HepG2 (cell line): Measurements from ENCODE around the gene CDT1. TPM values are rescaled to one million over a fixed set of nuclear protein-coding genes. Genes with fewer than 3 reads are reported as not detected.

ENCODE experiments used
- ATAC-seq: fragments of 200-7000 bp; cut with Tn5 transposase; 3 replicates; pipeline ENCODE4 v1.9.1; 2020; ENCODE audit warnings: mild to moderate bottlenecking, moderate library complexity
- BruUV-seq: library from RNA; stranded (reverse); fragments of 400-500 nt; replicated peaks from 2 replicates; lab custom pipeline; 2021; lab: Mats Ljungman, UMichigan
- CTCF ChIA-PET: fragments of 300-600 bp; formaldehyde crosslinking; extraction: SDS; loops from one replicate; lab custom pipeline; 2021; ENCODE audit warnings: low total read pairs, inconsistent platforms, low intra/inter-chr PET ratio; lab: Yijun Ruan, JAX
- POLR2A ChIA-PET: fragments of 350-600 bp; sonication (Branson Sonifier 250); formaldehyde crosslinking; loops from one replicate; lab custom pipeline; 2020; ENCODE audit warnings: antibody characterized with exemption, inconsistent platforms; lab: Yijun Ruan, JAX
- DNase-seq: peaks from one replicate; pipeline ENCODE4 v3.0.0-alpha.2; 2015; ENCODE audit warnings: low spot score
- FAIRE-seq: peaks from 3 replicates; lab custom pipeline; 2011; peaks lifted over from hg19 to GRCh38; lab: Jason Lieb, UNC
- H2AFZ ChIP-seq: one replicate; pipeline ENCODE4 v1.6.1; 2011; ENCODE audit warnings: low read length, inconsistent platforms
- H3K27ac ChIP-seq: fragments of 300-600 bp; 3 replicates; pipeline ENCODE4 v1.8.0; 2011; ENCODE audit warnings: mixed run types, mild to moderate bottlenecking, mixed read lengths, low read length, inconsistent platforms; ENCODE audit not compliant: insufficient read depth; ENCODE audit errors: extremely low read length
- H3K27me3 ChIP-seq, 2 experiments: fragments of 200-600 bp in 1 of 2; 2 replicates in 1 of 2; 3 replicates in 1 of 2; pipeline versions ENCODE4 v1.6.0 to v1.8.0; 2011; ENCODE audit warnings: low read length in 2 of 2, mild to moderate bottlenecking in 2 of 2, moderate library complexity in 2 of 2, inconsistent platforms in 1 of 2; ENCODE audit not compliant: insufficient read depth in 2 of 2, control insufficient read depth in 1 of 2
- H3K36me3 ChIP-seq, 2 experiments: fragments of 200-600 bp in 1 of 2; replicated peaks in 1 of 2; 2 replicates in 1 of 2; 3 replicates in 1 of 2; pipeline versions ENCODE4 v1.5.1 to v1.8.0; 2011; ENCODE audit warnings: low read length in 2 of 2, inconsistent platforms in 1 of 2; ENCODE audit not compliant: insufficient read depth in 2 of 2, control insufficient read depth in 1 of 2
- H3K4me1 ChIP-seq: 2 replicates; pipeline ENCODE4 v1.5.1; 2012; ENCODE audit warnings: low read length, inconsistent platforms; ENCODE audit not compliant: insufficient read depth
- H3K4me2 ChIP-seq: 2 replicates; pipeline ENCODE4 v1.6.0; 2011; ENCODE audit warnings: low read depth, low read length, inconsistent platforms
- H3K4me3 ChIP-seq, 3 experiments: fragments of 200-600 bp in 1 of 3; sonication (generic), shearing (Covaris generic) in 1 of 3; replicated peaks in 1 of 3; 2 replicates each; pipeline ENCODE4 v1.5.1; 2011 to 2016; ENCODE audit warnings: low read length in 3 of 3, inconsistent platforms in 2 of 3, low read depth in 2 of 3, mild to moderate bottlenecking in 2 of 3, control low read depth in 1 of 3, mixed read lengths in 1 of 3; ENCODE audit not compliant: insufficient read depth in 1 of 3
- H3K79me2 ChIP-seq: one replicate; pipeline ENCODE4 v1.6.1; 2011; ENCODE audit warnings: low read length, inconsistent platforms; ENCODE audit not compliant: insufficient read depth
- H3K9ac ChIP-seq: 2 replicates; pipeline ENCODE4 v1.6.0; 2011; ENCODE audit warnings: mild to moderate bottlenecking, low read depth, low read length, inconsistent platforms; ENCODE audit not compliant: insufficient read depth
- H3K9me3 ChIP-seq: 2 replicates; pipeline ENCODE4 v1.5.1; 2012; ENCODE audit warnings: mild to moderate bottlenecking, low read length
- H4K20me1 ChIP-seq: 2 replicates; pipeline ENCODE4 v1.6.0; 2011; ENCODE audit warnings: inconsistent platforms, mild to moderate bottlenecking, low read length, moderate library complexity; ENCODE audit not compliant: insufficient read depth
- ARID4A ChIP-seq: sonication (generic); formaldehyde crosslinking; IDR thresholded peaks from 2 replicates; pipeline ENCODE4 v1.5.0; 2020; ENCODE audit warnings: mild to moderate bottlenecking, missing genetic modification reagents, borderline replicate concordance
- BHLHE40 ChIP-seq: IDR thresholded peaks from 2 replicates; pipeline ENCODE4 v1.6.1; 2011; ENCODE audit warnings: low read length, improper control_type of control experiment
- CENPT ChIP-seq: sonication (generic); formaldehyde crosslinking; IDR thresholded peaks from 2 replicates; pipeline ENCODE4 v1.8.0; 2022; ENCODE audit warnings: low read depth, mild to moderate bottlenecking, moderate library complexity, missing genetic modification reagents
- CHCHD3 ChIP-seq: sonication (generic); formaldehyde crosslinking; IDR thresholded peaks from 2 replicates; pipeline ENCODE4 v1.8.0; 2022; ENCODE audit warnings: mild to moderate bottlenecking, missing genetic modification reagents, moderate library complexity
- CREB3 ChIP-seq: sonication (generic); formaldehyde crosslinking; IDR thresholded peaks from 2 replicates; pipeline ENCODE4 v1.5.0; 2020; ENCODE audit warnings: missing genetic modification reagents
- HNF4A ChIP-seq: sonication (generic); formaldehyde crosslinking; IDR thresholded peaks from 2 replicates; pipeline ENCODE4 v1.4.0; 2020; ENCODE audit warnings: missing genetic modification reagents
- HNRNPL ChIP-seq: fragments of 200-400 bp; formaldehyde crosslinking; IDR thresholded peaks from 2 replicates; pipeline ENCODE4 v1.6.1; 2017; ENCODE audit warnings: mild to moderate bottlenecking, low read depth, low read length
- IKZF1 ChIP-seq: fragments of 450-650 bp; IDR thresholded peaks from 2 replicates; pipeline ENCODE4 v1.7.1; 2016
- MATR3 ChIP-seq: sonication (generic); formaldehyde crosslinking; IDR thresholded peaks from 2 replicates; pipeline ENCODE4 v1.4.0; 2020; ENCODE audit warnings: missing genetic modification reagents
- NKX3-1 ChIP-seq: sonication (generic); formaldehyde crosslinking; IDR thresholded peaks from 2 replicates; pipeline ENCODE4 v1.5.0; 2020; ENCODE audit warnings: missing genetic modification reagents
- RFX1 ChIP-seq: fragments of 450-650 bp; IDR thresholded peaks from 2 replicates; pipeline ENCODE4 v1.6.1; 2017
- SRSF4 ChIP-seq: fragments of 200-400 bp; formaldehyde crosslinking; IDR thresholded peaks from one replicate; pipeline ENCODE4 v1.6.1; 2018; ENCODE audit warnings: mild to moderate bottlenecking, low read depth, low read length, moderate library complexity; ENCODE audit not compliant: poor library complexity, severe bottlenecking
- ZNF260 ChIP-seq: sonication (generic); formaldehyde crosslinking; IDR thresholded peaks from 2 replicates; pipeline ENCODE4 v1.4.0; 2020; ENCODE audit warnings: missing genetic modification reagents, low read depth, mild to moderate bottlenecking, borderline replicate concordance
- ZNF280D ChIP-seq: sonication (generic); formaldehyde crosslinking; IDR thresholded peaks from 2 replicates; pipeline ENCODE4 v1.5.1; 2020; ENCODE audit warnings: mild to moderate bottlenecking, missing genetic modification reagents
- ZNF550 ChIP-seq: sonication (generic); formaldehyde crosslinking; IDR thresholded peaks from 2 replicates; pipeline ENCODE4 v1.4.0; 2020; ENCODE audit warnings: mild to moderate bottlenecking, missing genetic modification reagents, borderline replicate concordance
- ZNF709 ChIP-seq: sonication (generic); formaldehyde crosslinking; IDR thresholded peaks from 2 replicates; pipeline ENCODE4 v1.5.0; 2020; ENCODE audit warnings: mild to moderate bottlenecking, missing genetic modification reagents
- ZNF841 ChIP-seq: sonication (generic); formaldehyde crosslinking; IDR thresholded peaks from 2 replicates; pipeline ENCODE4 v1.8.1; 2023; ENCODE audit warnings: missing genetic modification reagents, borderline replicate concordance
- WGBS: methylation state at CpG from one replicate; pipeline ENCODE4 v1.1.6; 2017; ENCODE audit warnings: low lambda C conversion rate; 5-methylcytosine and 5-hydroxymethylcytosine counted together
- in situ Hi-C: cut with HindIII; loops from 2 replicates; pipeline ENCODE4 v1.10.0; 2017; ENCODE audit warnings: low pct_unique_long_range_greater_than_20kb; ENCODE audit not compliant: extremely low pct_ligation_motif_present
- intact Hi-C: fragments of 100-400 bp; cut with micrococcal nuclease; formaldehyde crosslinking; loops from one replicate; pipeline ENCODE4 v1.10.0; 2022; ENCODE audit not compliant: unreplicated experiment
- polyA plus RNA-seq, 8 experiments: library from polyadenylated mRNA; depleted of rRNA in 3 of 8; stranded (reverse) in 7 of 8; unstranded in 1 of 8; fragments of >200 nt; fragmentation: Illumina TruSeq in 4 of 8; extraction: Trizol in 4 of 8; gene quantifications; 2 replicates each; pipeline versions ENCODE4 v1.2.1 to v1.2.3, GENCODE V29; 2011 to 2016; ENCODE audit warnings: low read depth in 4 of 8, missing spikeins in 1 of 8, mixed read lengths in 1 of 8; ENCODE audit not compliant: insufficient read depth in 1 of 8
- total RNA-seq, 5 experiments: library from RNA; depleted of rRNA; stranded (reverse); fragments of >200 nt; fragmentation: Illumina TruSeq; extraction: Trizol; gene quantifications; 2 replicates each; pipeline ENCODE4 v1.2.3, GENCODE V29; 2016; ENCODE audit warnings: low read depth in 1 of 5

The CDT1 gene
- total and polyA plus RNA-seq, 2 of the 13 experiments (the other 11 are each of a cell fraction or from before 2014, with no cell fraction given) = 23.1 to 23.8 TPM

GRCh38 chr16:88763502-88764053 lies 40.0 kb upstream of the CDT1 start:
- FAIRE-seq (peak; percentile 90), ATAC-seq (peak; percentile 75), DNase-seq (peak; percentile 97)
- Histone ChIP-seq H3K27me3 (no peaks in the 10 kb centered on the region), H3K4me1 (peaks cover 66% of the 10 kb centered on the region), H4K20me1 (peaks cover 28% of the 10 kb centered on the region), H3K4me2 (peak overlapping the region; percentile 49), H3K79me2 (peaks cover 12% of the 10 kb centered on the region), H3K9ac (no peak overlapping the region), H3K9me3 (no peaks in the 10 kb centered on the region), H3K36me3 (no peaks in the 10 kb centered on the region; a peak in 2 of 5 replicates), H3K27ac (peak overlapping the region; percentile 33), H2AFZ (no peak overlapping the region), H3K4me3 (peak overlapping the region in 1 of 3 experiments; percentile 24; a peak in 1 of 6 replicates)
- intact Hi-C loops = no loop called here
- 16% methylated on average over 14 of the region's 14 CpGs for WGBS
- BruUV-seq = no TSS peak
- CTCF ChIA-PET = interaction anchor here (2.1 kb wide), 1 partner anchor 22 kb away, joined by 10 read pairs; the partner anchor contains the start of gene PIEZO1
- POLR2A ChIA-PET = interaction anchor here (0.6 to 1.6 kb wide), 11 partner anchors 10 to 454 kb away, joined by 3 to 11 read pairs (median 4); partner anchors contain the start of genes APRT, PIEZO1 and ZNF778
- in situ Hi-C loops = no loop called here
- TF ChIP-seq NKX3-1 (no peak), ZNF280D (CRISPR knock-in tag) (no peak), CREB3 (CRISPR knock-in tag) (no peak), SRSF4 (no peak), RFX1 (no peak), ZNF841 (no peak), HNRNPL (no peak), ZNF260 (CRISPR knock-in tag) (no peak), CENPT (no peak), HNF4A (CRISPR knock-in tag) (peak; percentile 84), ZNF550 (CRISPR knock-in tag) (no peak), IKZF1 (no peak), ZNF709 (CRISPR knock-in tag) (no peak), BHLHE40 (0 out of 2 replicates have a peak, but pooled peaks have one; percentile 3), ARID4A (CRISPR knock-in tag) (peak; percentile 85; the same call in 1 of the 2 replicates), CHCHD3 (no peak), MATR3 (CRISPR knock-in tag) (no peak)
